H1 (cell line): ENCODE results near the gene EFHD1. TPM values are rescaled to one million over a fixed set of nuclear protein-coding genes. Genes with fewer than 3 reads are reported as not detected.

Source experiments
- BRCA1 ChIP-seq: IDR thresholded peaks from 2 replicates; pipeline ENCODE4 v1.6.1; 2012; ENCODE audit warnings: low read depth, low read length, improper control_type of control experiment
- CEBPB ChIP-seq: IDR thresholded peaks from 2 replicates; pipeline ENCODE4 v1.6.1; 2012; ENCODE audit warnings: low read depth, low read length
- CREB1 ChIP-seq: IDR thresholded peaks from 2 replicates; pipeline ENCODE4 v1.6.1; 2012; ENCODE audit warnings: inconsistent platforms
- GTF2F1 ChIP-seq: IDR thresholded peaks from 2 replicates; pipeline ENCODE4 v1.6.1; 2012; ENCODE audit warnings: low read depth, low read length, improper control_type of control experiment, borderline replicate concordance
- MAFK ChIP-seq: IDR thresholded peaks from 2 replicates; pipeline ENCODE4 v1.6.1; 2012; ENCODE audit warnings: low read depth, mild to moderate bottlenecking, improper control_type of control experiment, low read length
- RFX5 ChIP-seq: IDR thresholded peaks from 2 replicates; pipeline ENCODE4 v1.6.1; 2011; ENCODE audit warnings: low read depth, low read length, improper control_type of control experiment, borderline replicate concordance
- SP4 ChIP-seq: IDR thresholded peaks from 2 replicates; pipeline ENCODE4 v1.6.1; 2012; ENCODE audit warnings: low read length, inconsistent platforms
- YY1 ChIP-seq: IDR thresholded peaks from 2 replicates; pipeline ENCODE4 v1.6.1; 2011; ENCODE audit warnings: low read depth, mild to moderate bottlenecking, low read length
- polyA plus RNA-seq, 7 experiments: library from polyadenylated mRNA; depleted of rRNA in 3 of 7; stranded (reverse) in 5 of 7; unstranded in 2 of 7; fragments of >200 nt in 5 of 7; fragments of 200-250 nt in 2 of 7; gene quantifications; 1 replicate in 5 of 7; 2 replicates in 1 of 7; 4 replicates in 1 of 7; pipeline versions ENCODE4 v1.2.1 to v1.2.3, GENCODE V29; 2011 to 2013; ENCODE audit warnings: missing spikeins in 2 of 7, mixed read lengths in 2 of 7
- total RNA-seq: library from RNA; stranded (reverse); fragmentation: NEBNext Ultra II Directional; extraction: Animal tissue kit (Norgen Biotek cat#: 25700); gene quantifications from 2 replicates; pipeline ENCODE4 v1.2.1, GENCODE V29; 2021

The EFHD1 gene
- total and polyA plus RNA-seq, 2 of the 8 experiments (the other 6 are each of a cell fraction or from before 2014, with no cell fraction given): 3.4 to 4.5 TPM

- TF ChIP-seq BRCA1: no peak
- TF ChIP-seq CREB1: no peak
- no peak for TF ChIP-seq MAFK
- TF ChIP-seq SP4: no peak
- TF ChIP-seq CEBPB: no peak
- no peak for TF ChIP-seq YY1
- no peak for TF ChIP-seq GTF2F1
- TF ChIP-seq RFX5: no peak
These were observed 63.2 kb downstream of the EFHD1 start (continued) for GRCh38 chr2:232696609-232697058.
